GM19043 (cell line): ENCODE measurements around the gene UTS2.

Experiments used
- ATAC-seq: cut with Tn5 transposase; IDR thresholded peaks from one replicate; pipeline ENCODE4 v1.9.1; 2021; ENCODE audit warnings: low read depth; ENCODE audit not compliant: unreplicated experiment

The UTS2 gene

DNA sequence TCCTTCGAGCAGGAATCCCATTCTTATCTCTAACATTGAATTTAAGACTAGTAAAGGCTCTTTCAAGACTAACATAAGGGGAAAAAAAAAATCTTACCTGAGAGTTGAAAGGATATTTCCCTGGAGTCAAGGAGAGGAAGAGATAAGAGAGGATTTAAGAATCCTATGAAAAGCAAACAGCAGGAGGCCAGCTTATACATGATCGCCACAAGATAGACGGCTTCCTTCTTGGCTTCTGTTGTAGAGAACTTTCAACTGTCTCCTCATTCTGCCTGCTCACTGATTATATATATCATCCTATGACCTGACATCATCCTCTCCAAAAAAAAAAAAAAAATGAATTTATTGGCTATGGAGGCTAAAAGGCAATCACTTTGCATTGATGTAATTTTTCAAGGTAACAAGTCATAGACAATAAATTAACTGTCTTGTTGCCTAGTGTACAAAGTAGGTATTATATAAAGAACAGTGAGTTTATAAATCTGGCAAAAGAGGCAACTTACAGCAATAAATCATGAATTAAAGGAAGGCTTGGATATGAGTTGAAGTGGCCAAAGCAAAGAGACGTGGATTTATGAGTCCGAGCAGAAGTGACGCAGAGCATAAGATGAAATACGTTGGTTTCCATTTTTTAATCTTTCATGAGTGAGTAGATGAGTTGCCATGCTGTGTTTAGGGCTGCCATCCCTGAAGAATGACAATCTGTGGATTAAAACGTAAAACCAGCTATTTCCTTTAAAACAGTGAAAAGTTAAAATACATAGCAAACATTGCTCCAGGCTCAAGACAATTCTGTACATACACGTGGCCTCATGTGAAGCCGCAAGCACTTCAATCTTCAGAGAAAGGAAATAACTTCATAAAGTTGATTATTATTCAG lies at the start of gene UTS2:
UTS2 (minus strand) TSS at position 262 of the 880 bp plus-strand sequence; CDS start at position 200, 62 bp downstream.
- no peak for ATAC-seq

DNA sequence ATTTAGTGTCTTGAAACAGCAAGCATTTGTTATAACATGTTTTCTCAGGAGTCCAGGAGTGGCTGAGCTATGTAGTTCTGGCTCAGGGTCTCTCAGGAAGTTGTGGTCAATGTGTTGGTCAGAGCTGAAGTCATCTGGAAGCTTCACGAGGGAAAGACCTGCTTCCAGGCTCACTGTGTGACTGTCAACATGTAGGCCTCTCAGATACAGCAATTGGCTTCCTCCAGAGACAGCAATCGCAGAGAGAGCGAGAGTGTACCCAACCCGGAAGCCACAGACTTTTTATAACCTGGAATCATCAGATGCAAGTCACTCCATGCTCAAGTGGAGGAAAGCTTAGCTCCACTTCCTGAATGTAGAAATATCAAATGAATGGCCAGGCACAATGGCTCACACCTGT lies 46.9 kb upstream of the UTS2 start:
- no peak for ATAC-seq

DNA sequence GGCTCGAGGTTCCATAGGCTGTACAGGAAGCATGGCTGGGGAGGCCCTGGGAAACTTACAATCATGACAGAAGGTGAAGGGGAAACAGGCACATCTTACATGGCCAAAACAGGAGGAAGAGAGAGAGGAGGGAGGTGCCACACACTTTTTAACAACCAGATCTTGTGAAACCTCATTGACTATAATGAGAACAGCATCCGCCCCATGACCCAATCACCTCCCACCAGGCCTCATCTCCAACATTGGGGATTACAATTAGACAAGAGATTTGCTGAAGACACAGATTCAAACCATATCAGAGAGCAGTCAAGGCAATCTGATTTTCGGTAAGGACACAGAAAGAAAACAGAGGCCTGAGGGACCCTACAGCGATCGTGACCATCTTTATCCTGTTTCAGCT lies 46.1 kb upstream of the UTS2 start:
- no peak for ATAC-seq

DNA sequence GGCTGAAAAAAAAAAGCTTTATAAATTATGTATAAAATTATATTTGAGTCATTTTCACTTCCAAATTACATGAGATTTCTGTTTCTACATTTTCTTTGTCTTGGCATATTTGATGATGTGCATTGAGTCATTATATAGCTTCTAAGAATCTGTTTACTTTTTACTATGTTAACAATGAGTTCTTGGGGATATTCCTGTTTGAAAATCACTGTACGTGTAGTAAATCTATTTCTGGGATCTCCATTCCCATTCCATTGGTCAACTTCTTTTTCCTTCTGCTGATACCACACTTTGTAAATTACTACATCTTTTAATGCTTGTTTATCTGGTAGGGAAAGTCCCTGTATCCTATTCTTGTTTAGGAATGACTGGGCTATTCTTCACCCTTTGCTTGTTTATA lies 44.1 kb upstream of the UTS2 start:
- no peak for ATAC-seq

DNA sequence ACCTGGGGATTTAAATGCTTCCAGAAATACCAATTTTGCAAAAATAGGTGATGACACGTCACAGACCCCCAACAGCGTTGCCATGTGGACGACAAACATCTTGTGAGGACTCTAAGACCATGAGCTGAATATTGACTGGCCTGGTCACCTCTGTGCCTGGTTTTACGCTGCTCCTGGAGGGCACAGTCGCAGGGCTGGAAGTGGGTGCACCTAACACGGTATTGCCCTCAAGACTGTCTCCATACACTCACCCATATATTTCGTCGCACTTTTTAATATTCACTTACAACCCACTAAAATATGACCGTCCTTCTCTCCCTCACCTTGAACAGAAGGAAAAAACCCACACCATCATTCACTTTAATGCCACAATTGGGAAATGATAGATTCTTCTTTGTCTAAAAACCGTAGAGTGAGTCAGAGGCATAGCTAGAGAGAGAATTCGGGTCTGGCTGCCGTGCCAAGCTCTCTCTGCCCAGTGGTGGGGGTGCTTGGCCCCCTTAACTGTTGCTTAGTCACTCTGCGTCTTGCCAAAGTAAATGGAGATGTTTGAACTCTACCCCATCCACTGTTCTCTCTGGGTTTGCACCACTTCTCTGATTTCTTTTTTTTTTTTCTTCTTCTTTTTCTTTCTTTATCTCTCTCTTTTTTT lies 40.8 kb upstream of the UTS2 start:
- no peak for ATAC-seq

- ATAC-seq = no peak
These were observed 38.9 kb upstream of the UTS2 start for GRCh38 chr1:7891804-7892203.

- ATAC-seq = no peak
These were observed 38.0 kb upstream of the UTS2 start for GRCh38 chr1:7890853-7891252.

- no peak for ATAC-seq
These were observed 35.6 kb upstream of the UTS2 start for GRCh38 chr1:7888248-7889081.

DNA sequence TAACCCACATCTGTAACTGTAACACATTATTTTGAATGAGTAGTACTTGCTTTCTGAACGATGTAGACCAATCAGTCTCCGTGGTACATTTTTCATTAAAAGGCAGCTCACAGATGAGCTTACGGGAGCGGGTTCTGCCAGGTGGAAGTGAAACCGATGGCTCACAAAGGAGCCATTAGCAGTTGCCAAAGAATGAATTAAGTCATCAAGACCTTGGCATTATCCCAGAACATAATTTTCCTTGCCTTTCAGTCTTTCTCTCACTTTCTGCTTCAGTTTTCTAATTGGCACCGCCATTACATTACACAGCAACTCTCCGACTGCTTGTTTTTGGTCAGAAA lies 33.5 kb upstream of the UTS2 start:
- ATAC-seq = no peak

DNA sequence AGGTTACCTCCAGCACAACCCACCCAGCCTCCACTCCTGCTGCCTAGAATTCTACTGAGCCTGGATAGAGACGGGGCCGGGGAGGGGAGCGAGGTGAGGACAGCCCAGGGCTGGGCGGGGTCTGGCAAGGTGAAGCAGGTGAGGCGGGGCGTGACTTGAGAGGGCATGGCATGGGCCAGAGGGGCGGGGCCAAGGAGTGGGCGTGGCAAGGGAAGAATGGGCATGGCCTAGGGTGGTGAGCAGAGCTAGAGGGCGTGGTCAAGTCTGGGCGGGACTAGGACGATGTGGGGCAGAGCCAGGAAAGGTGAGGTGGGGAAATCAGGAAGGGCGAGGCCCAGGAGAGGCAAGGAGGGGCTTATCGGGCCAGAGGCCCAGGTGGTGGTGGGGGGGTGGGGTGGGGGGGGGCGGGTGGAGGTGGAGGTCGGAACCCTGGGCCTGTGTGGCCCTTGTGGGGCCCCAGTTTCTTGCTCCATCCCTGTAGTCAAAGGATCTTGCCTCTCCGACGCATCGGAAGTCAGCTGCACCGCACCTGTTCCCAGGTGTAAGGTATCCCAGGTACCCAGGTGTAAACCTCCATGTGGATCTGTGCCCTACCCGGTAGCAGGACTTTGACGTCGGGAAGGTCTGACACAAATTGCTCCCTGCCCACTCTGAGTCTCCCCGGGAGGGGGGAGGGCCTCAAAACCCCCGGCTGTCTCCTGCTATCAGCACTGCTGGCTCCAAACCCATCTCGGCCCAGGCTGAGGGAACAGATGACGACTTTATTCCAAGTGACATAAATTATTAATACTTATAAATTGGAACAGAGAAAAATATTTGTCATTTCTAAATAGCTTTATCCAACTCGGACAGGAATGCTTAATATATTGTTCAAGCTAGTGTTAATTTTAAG lies 32.9 kb upstream of the UTS2 start:
- no peak for ATAC-seq

GRCh38 chr1:7884757-7885156 lies 31.9 kb upstream of the UTS2 start:
- no peak for ATAC-seq

DNA sequence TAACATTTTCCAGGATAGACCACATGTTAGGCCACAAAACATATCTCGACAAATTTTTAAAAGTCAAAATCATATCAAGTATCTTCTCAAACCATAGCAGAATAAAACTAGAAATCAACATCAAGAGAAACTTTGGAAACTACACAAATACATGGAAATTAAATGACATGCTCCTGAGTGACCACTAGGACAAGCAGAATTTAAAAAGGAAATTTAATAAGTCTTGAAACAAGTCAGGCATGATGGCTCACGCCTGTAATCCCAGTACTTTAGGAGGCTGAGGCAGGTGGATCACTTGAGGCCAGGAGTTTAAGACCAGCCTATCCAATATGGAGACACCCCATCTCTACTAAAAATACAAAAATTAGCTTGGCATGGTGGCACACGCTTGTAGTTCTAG lies 26.4 kb upstream of the UTS2 start:
- no peak for ATAC-seq

DNA sequence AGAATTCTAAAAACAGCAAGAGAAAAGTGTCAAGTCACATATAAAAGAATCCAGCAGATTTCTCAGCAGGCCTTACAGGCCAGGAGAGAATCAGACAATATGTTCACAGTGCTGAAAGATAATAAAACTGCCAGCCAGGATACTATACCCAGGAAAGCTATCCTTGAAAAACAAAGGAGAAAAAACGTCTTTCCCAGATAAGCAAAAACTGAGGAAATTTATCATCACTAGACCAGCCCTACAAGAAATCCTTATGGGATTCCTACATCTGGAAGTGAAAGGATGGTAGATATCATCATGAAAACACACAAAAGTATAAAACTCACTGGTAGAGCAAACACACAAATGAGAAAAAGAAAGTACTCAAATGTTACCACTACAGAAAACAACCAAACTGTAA lies 25.2 kb upstream of the UTS2 start:
- no peak for ATAC-seq

DNA sequence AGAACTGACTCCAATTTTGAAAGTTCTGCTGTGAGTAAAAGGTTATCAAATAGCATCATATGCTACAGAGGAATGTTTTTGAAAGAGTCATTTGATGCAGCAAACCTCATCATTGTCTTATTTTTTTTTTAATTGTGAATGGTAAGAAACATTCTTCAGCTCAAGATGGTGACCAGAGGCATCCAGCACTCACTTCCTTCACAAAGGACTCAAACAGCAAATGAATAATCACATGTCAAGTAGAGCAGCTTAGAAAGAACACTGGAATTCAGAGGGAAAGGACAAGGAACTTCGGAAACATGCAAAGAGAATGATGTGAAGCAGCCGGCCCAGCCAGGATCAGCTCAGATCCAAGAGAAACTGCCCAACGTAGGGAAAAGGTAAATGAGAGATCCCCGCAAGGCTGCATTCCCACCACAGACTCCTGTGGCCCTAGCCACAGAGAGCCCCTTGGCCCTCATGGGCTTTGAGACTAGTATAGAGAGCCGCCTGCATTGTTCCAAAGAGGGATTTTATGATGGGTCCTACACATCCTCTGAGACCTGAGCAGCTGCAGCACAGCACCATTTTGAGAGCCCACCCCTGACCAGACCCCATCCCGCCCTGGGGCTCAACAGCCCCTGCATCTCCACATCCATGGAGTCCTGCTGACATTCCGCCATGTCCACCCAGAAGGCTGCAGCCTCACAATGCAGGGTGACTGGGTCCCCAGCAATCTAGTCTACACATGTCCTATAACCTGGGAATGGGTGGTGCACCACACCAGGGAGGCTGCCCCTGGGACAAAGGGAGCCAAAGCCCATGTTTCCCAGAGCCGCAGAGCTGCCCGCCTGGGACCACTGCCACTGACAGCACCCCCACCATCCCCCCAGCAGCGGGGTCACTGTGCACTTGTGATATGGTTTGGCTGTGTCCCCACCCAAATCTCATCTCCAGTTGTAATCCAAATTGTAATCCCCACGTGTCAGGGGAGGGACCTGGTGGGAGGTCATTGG lies 21.2 kb upstream of the UTS2 start:
- no peak for ATAC-seq

- no peak for ATAC-seq
These were observed 18.3 kb upstream of the UTS2 start for GRCh38 chr1:7871136-7871535.

DNA sequence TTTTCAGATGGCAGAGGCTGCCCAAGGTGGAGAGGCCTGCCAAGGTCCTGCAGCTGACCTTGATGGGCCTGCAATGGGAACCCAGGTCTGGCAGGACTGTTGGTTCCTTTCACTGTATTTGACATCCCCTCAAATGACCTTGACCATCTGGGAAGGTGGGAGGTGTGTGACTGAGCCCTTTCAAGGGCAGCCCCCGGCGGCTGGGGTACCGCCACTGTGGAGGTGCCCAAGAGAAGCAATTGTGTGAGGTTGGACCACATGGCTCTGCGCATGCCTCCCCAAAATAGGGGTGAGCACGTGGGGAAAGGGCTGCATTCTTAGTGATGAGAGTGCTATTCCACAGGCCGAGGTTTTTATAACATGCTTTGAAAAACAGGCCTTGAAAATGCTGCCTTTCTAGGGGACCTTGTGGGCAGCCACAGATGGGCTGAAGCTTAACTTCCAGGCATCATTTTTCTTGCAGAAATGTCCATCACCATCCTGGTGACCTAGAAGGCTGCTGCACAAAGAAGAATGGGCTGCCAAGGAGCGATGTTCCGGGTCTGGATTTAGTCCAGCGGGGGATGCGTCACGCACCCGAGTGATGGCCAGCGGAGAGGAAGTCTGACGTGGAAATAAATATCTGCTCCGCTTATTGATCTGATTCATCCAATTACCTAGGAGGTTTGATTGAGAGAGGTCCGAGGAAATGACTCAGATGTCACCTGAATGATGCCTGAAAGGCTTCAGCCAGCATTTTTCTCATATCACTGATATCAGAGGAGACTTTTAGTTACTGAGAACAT lies 16.5 kb upstream of the UTS2 start:
- ATAC-seq = no peak

- ATAC-seq = no peak
These were observed 15.4 kb upstream of the UTS2 start for GRCh38 chr1:7868070-7868780.

- ATAC-seq = no peak
These were observed 13.1 kb upstream of the UTS2 start for GRCh38 chr1:7865978-7866377.
